ENCODE measurements around the gene MYH9.

The MYH9 gene

GRCh38 chr22:36303115-36303467, 84.7 kb downstream of the MYH9 start:
- TF ChIP-seq CTCF (IDR thresholded peaks at IDR 0.05; ENCODE audit: low read depth, low read length): no peak
- DNase-seq (ENCODE audit: low read depth, low spot score): no peak
- in situ Hi-C loops (cut with HindIII; ENCODE audit: low sequenced_read_pairs): no loop called here
- no peak overlapping the region for H3K4me3 ChIP-seq (ENCODE audit: low read depth, low read length)

GRCh38 chr22:36302439-36303114, 85.2 kb downstream of the MYH9 start:
- in situ Hi-C loops (cut with HindIII; ENCODE audit: low sequenced_read_pairs): no loop called here
- no peak for DNase-seq (ENCODE audit: low read depth, low spot score)
- no peak overlapping the region for H3K4me3 ChIP-seq (ENCODE audit: low read depth, low read length)
- TF ChIP-seq CTCF (IDR thresholded peaks at IDR 0.05; ENCODE audit: low read depth, low read length): no peak

- in situ Hi-C loops (cut with HindIII; ENCODE audit: low sequenced_read_pairs): no loop called here
- no peak for TF ChIP-seq CTCF (IDR thresholded peaks at IDR 0.05; ENCODE audit: low read depth, low read length)
- H3K4me3 ChIP-seq (ENCODE audit: low read depth, low read length): no peak overlapping the region
- DNase-seq (ENCODE audit: low read depth, low spot score): peak; percentile 29
Measured at GRCh38 chr22:36301851-36302250, 85.9 kb downstream of the MYH9 start.

GRCh38 chr22:36301384-36301828, 86.4 kb downstream of the MYH9 start:
- DNase-seq (ENCODE audit: low read depth, low spot score): peak; percentile 72
- no peak overlapping the region for H3K4me3 ChIP-seq (ENCODE audit: low read depth, low read length)
- in situ Hi-C loops (cut with HindIII; ENCODE audit: low sequenced_read_pairs): no loop called here
- TF ChIP-seq CTCF (IDR thresholded peaks at IDR 0.05; ENCODE audit: low read depth, low read length): peak; percentile 89

GRCh38 chr22:36300396-36301212, 87.2 kb downstream of the MYH9 start:
- H3K4me3 ChIP-seq (ENCODE audit: low read depth, low read length): no peak overlapping the region
- DNase-seq (ENCODE audit: low read depth, low spot score): no peak
- in situ Hi-C loops (cut with HindIII; ENCODE audit: low sequenced_read_pairs): no loop called here
- no peak for TF ChIP-seq CTCF (IDR thresholded peaks at IDR 0.05; ENCODE audit: low read depth, low read length)

- in situ Hi-C loops (cut with HindIII; ENCODE audit: low sequenced_read_pairs): no loop called here
- no peak for TF ChIP-seq CTCF (IDR thresholded peaks at IDR 0.05; ENCODE audit: low read depth, low read length)
- H3K4me3 ChIP-seq (ENCODE audit: low read depth, low read length): no peak overlapping the region
- DNase-seq (ENCODE audit: low read depth, low spot score): no peak
Measured at GRCh38 chr22:36299911-36300310, 87.9 kb downstream of the MYH9 start.
